GM12801 (cell line): ENCODE results near the gene LGALS13.

Experiments
- TF ChIP-seq, protein P1 (sequence below): IDR thresholded peaks from one replicate; pipeline ENCODE4 v1.5.1; 2011; ENCODE audit warnings: control low read depth; ENCODE audit not compliant: insufficient read length; ENCODE audit errors: extremely low read depth

The LGALS13 gene

DNA sequence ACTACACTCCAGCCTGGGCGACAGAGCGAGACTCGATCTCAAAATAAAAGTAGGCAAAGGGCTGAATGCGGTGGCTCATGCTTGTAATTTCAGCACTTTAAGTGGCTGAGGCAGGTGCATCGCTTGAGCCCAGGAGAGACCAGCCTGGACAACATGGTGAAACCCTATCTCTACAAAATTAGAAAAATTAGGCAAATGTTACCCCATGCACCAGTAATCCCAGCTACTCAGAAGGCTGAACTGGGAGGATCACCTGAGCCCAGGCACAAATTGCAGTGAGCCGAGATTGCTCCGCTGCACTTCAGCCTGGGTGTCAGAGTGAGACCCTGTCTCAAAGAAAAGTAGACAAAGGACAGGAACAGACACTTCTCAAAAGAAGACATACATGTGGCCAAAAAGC, 9.9 kb upstream of the LGALS13 start:
- TF ChIP-seq, protein P1, sequence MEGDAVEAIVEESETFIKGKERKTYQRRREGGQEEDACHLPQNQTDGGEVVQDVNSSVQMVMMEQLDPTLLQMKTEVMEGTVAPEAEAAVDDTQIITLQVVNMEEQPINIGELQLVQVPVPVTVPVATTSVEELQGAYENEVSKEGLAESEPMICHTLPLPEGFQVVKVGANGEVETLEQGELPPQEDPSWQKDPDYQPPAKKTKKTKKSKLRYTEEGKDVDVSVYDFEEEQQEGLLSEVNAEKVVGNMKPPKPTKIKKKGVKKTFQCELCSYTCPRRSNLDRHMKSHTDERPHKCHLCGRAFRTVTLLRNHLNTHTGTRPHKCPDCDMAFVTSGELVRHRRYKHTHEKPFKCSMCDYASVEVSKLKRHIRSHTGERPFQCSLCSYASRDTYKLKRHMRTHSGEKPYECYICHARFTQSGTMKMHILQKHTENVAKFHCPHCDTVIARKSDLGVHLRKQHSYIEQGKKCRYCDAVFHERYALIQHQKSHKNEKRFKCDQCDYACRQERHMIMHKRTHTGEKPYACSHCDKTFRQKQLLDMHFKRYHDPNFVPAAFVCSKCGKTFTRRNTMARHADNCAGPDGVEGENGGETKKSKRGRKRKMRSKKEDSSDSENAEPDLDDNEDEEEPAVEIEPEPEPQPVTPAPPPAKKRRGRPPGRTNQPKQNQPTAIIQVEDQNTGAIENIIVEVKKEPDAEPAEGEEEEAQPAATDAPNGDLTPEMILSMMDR, result no peak

DNA sequence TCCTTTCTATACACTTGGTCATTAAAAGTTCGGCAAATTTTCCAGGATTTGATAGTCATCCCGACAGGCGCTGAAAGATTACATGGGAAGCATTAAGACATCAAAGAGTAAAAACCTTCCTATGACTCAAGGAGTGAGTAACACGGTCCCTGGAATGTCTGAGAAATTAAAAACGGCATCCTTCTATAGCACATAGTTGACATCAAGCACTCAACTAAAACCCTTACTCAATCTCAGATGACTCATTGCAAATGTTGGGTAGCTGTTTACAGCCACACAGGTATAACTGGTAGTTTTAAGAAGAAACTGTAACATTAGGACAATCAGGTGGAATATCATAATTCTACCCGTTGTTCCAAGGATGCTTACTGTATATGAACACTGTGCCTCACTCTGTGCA, 6.4 kb upstream of the LGALS13 start:
- TF ChIP-seq, protein P1, result no peak

DNA sequence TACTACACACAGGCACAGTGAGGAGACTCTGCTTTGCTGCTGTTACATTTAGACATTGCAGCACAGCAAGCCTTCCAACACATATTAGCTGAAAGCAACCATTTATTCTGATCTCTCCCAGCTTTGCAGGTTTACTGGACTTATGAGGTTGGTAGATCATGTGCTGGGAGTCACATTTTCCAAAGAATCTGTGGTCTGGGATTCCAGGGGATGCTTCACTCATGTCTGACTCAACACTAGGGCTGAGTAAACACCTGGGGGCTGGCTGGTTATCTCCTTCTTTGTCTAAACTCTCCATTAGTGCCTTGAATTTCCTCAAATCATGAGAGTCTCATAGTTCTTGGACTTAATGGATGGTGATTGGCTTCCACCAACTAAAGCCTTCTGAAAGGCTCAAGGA, 5.4 kb upstream of the LGALS13 start:
- TF ChIP-seq, protein P1, result no peak

DNA sequence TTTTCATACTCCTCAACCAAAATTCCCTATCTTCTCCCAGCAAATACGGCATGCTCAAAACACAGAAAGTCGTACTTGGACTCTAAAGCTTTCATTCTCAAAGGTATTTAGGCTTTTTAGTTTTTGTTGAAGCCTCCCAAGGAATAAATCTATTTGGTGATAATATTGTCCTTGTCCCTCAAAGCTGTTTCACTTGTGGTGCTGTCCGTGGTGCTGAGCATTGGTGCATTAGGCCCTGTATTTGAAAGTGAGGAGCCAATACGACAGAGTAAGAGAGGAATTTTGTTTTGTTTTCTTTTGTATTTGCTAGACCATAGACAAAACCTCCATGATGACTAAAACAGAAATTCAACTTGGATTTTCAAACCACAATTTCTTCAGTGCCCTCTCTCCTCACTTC, 3.2 kb upstream of the LGALS13 start:
- TF ChIP-seq, protein P1, result no peak

DNA sequence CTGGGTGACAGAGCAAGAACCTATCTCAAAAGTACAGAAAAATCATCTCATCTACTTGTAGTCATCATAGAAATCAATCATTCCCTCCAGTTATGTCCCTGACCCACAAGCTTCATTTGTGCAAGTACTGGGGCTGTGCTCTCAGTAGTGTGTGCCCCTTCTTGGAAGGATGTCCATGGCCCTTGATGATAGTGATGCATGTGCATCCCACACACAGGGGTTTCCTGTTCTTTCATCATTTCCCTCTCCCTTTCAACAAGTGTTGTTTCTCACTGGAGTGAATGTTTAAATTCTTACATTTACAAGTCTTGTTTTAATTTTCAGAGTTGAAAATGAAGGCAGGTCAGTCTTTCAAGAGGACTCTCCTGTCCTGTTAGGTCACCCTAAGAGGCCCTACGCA, 1.5 kb downstream of the LGALS13 start:
- TF ChIP-seq, protein P1, result no peak

DNA sequence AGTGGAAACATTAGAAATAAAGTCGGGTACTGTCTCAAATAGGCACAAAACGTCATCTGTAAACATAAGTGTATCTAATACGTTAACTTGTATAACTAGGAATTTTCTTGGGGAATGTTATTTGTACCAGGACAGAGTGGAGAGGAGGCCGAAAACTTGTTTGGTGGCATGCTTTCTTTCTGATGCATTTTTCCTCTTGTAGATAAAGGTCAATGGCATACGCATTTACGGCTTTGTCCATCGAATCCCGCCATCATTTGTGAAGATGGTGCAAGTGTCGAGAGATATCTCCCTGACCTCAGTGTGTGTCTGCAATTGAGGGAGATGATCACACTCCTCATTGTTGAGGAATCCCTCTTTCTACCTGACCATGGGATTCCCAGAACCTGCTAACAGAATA, 4.7 kb downstream of the LGALS13 start:
- TF ChIP-seq, protein P1, result no peak

DNA sequence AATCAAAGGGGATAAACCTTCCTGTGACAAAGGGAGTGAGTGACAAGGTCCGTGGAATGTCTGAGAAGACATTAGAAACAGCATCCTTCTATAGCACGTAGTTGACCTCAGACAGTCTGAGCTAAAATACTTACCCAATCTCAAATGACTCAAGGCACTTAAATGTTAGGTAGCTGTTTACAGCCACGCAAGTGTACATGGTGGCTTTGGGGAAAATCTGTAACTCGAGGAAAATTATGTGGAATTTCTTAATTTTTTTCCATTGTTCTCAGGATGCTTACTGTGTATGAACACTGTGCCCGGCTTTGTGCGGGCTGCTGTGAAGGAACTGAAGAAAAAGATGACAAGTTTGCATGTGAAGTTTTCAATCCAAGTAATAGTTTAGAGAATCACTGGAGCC, 5.2 kb downstream of the LGALS13 start:
- TF ChIP-seq, protein P1, result no peak

DNA sequence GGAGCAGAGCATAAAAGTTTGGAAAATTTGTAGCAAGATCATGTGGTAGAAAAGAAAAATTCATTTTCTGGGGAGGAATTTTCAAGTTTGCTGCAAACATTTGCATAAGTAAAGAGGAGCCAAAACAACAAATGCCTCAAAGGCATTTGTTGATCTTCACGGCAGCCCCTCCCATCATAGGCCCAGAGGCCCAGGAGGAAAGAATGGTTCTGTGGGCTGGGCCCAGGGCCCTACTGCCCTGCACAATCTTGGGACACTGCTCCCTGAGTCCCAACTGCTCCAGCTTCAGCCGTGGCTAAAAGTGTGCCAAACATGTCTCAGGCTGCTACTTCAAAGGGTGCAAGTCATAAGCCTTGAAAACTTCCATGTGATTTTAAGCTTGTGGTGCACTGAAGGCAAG, 11.3 kb downstream of the LGALS13 start:
- TF ChIP-seq, protein P1, result no peak
